HG02798 (cell line): ENCODE data around the gene NPIPB13.
"Not testable (repeated sequence)": the region's sequence is repeated elsewhere in the genome, so short reads cannot be mapped to it uniquely, and the experiment has no call there.

Experiments used
- ATAC-seq: cut with Tn5 transposase; IDR thresholded peaks from one replicate; pipeline ENCODE4 v1.9.1; 2021; ENCODE audit warnings: mild to moderate bottlenecking; ENCODE audit not compliant: unreplicated experiment, poor library complexity

NPIPB13 gene

GRCh38 chr16:30248379-30248778, at the start of gene NPIPB13:
NPIPB13 (minus strand) TSS chr16:30248479; CDS start chr16:30245573, 2,906 bp downstream.
- ATAC-seq: not testable (repeated sequence)

- not testable (repeated sequence) for ATAC-seq
Measured at GRCh38 chr16:30282357-30282756, 34.1 kb upstream of the NPIPB13 start.

- ATAC-seq: not testable (repeated sequence)
Measured at GRCh38 chr16:30278523-30278922, 30.2 kb upstream of the NPIPB13 start.

GRCh38 chr16:30217082-30217481, 31.2 kb downstream of the NPIPB13 start:
- not testable (repeated sequence) for ATAC-seq

GRCh38 chr16:30211414-30211813, 36.9 kb downstream of the NPIPB13 start:
- ATAC-seq: not testable (repeated sequence)

- not testable (repeated sequence) for ATAC-seq
Measured at GRCh38 chr16:30209032-30209431, 39.2 kb downstream of the NPIPB13 start.

GRCh38 chr16:30207063-30207704, 41.1 kb downstream of the NPIPB13 start:
- not testable (repeated sequence) for ATAC-seq

- peak; percentile 19 for ATAC-seq
Measured at GRCh38 chr16:30206252-30206651, 42.0 kb downstream of the NPIPB13 start.

GRCh38 chr16:30205541-30206236, 42.6 kb downstream of the NPIPB13 start:
- peak; percentile 35 for ATAC-seq

- not testable (repeated sequence) for ATAC-seq
Measured at GRCh38 chr16:30199608-30200343, 48.5 kb downstream of the NPIPB13 start.

GRCh38 chr16:30199049-30199448, 49.2 kb downstream of the NPIPB13 start, which contains the start of gene SULT1A3:
SULT1A3 (plus strand) TSS chr16:30199255; CDS start chr16:30200729, 1,474 bp downstream.
- ATAC-seq: not testable (repeated sequence)
